ENCODE results near the gene ETV2. TPM values are rescaled to one million over a fixed set of nuclear protein-coding genes. Genes with fewer than 3 reads are reported as not detected.
A peak's percentile ranks its signal among the peaks of the same experiment; 100 is the strongest.
"Not testable (repeated sequence)": the region's sequence is repeated elsewhere in the genome, so short reads cannot be mapped to it uniquely, and the experiment has no call there.

ETV2 gene, protein sequence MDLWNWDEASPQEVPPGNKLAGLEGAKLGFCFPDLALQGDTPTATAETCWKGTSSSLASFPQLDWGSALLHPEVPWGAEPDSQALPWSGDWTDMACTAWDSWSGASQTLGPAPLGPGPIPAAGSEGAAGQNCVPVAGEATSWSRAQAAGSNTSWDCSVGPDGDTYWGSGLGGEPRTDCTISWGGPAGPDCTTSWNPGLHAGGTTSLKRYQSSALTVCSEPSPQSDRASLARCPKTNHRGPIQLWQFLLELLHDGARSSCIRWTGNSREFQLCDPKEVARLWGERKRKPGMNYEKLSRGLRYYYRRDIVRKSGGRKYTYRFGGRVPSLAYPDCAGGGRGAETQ
- 1 to 10 TPM in 1 of 2 donors, under 1 TPM in 1; 0.87 to 1.7 TPM for total RNA-seq
- long read RNA-seq, partial matches to known transcripts: 1 of 2 reads
- long read RNA-seq, other reads (novel, unspliced or antisense): 0 of 2 reads

DNA sequence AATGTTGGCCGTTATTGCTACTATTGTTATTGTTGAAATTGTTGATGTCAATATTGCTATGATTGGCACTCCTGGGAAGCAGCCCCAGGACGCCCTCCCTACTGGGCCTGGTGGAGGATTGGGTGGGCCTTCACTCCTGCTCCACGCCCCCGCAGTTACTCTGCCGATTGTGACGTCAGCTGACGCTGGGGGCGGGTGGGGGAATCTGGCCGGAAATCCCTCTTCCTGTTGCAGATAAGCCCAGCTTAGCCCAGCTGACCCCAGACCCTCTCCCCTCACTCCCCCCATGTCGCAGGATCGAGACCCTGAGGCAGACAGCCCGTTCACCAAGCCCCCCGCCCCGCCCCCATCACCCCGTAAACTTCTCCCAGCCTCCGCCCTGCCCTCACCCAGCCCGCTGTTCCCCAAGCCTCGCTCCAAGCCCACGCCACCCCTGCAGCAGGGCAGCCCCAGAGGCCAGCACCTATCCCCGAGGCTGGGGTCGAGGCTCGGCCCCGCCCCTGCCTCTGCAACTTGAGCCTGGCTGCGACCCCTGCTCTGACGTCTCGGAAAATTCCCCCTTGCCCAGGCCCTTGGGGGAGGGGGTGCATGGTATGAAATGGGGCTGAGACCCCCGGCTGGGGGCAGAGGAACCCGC is at the start of gene ETV2:
ETV2 (plus strand) TSS at position 231 of the 637 bp plus-strand sequence. CDS start 716 bp downstream, outside the sequence.
- DNase-seq (peak; percentile 35 to 37), ATAC-seq (no peak)
- intact Hi-C loops (cut with DNase I, micrococcal nuclease): no loop called here

- DNase-seq (no peak), ATAC-seq (no peak)
- intact Hi-C loops (cut with DNase I, micrococcal nuclease): no loop called here
These were observed 49.3 kb upstream of the ETV2 start for GRCh38 chr19:35592226-35592625.

GRCh38 chr19:35595026-35595425 is 46.5 kb upstream of the ETV2 start:
- DNase-seq; ATAC-seq; intact Hi-C loops (cut with DNase I, micrococcal nuclease): not testable (repeated sequence)

GRCh38 chr19:35595928-35596327 is 45.6 kb upstream of the ETV2 start:
- intact Hi-C loops (cut with DNase I, micrococcal nuclease): no loop called here
- DNase-seq: no peak
- no peak for ATAC-seq

- no peak for DNase-seq
- no peak for ATAC-seq
- intact Hi-C loops (cut with DNase I, micrococcal nuclease): no loop called here
These were observed 45.1 kb upstream of the ETV2 start for GRCh38 chr19:35596366-35596999.

DNA sequence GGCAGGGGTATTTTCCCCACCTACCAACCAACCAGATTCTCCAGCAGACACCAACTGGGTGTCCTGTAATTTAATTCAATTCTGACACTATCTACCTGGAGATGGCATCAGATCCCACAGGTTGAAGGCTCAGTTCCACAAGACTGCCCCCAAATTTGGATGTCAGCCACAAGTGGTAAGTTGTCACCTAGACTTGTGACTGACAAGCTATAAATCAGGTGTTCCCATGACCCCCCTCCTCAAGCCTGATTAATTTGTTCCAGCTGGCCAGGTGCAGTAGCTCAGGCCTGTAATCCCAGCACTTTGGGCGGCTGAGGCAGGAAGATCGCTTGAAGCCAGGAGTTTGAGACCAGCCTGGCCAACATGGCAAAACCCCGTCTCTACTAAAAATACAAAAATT is 39.6 kb upstream of the ETV2 start:
- ATAC-seq: no peak
- no peak for DNase-seq
- intact Hi-C loops (cut with DNase I, micrococcal nuclease): no loop called here

- intact Hi-C loops (cut with DNase I, micrococcal nuclease); DNase-seq; ATAC-seq: not testable (repeated sequence)
These were observed 37.1 kb upstream of the ETV2 start for GRCh38 chr19:35604436-35604835.

- ATAC-seq; DNase-seq; intact Hi-C loops (cut with DNase I, micrococcal nuclease): not testable (repeated sequence)
These were observed 34.4 kb upstream of the ETV2 start for GRCh38 chr19:35607170-35607569.

GRCh38 chr19:35607661-35608060 is 33.9 kb upstream of the ETV2 start:
- intact Hi-C loops (cut with DNase I, micrococcal nuclease): no loop called here
- ATAC-seq (no peak), DNase-seq (no peak)

DNA sequence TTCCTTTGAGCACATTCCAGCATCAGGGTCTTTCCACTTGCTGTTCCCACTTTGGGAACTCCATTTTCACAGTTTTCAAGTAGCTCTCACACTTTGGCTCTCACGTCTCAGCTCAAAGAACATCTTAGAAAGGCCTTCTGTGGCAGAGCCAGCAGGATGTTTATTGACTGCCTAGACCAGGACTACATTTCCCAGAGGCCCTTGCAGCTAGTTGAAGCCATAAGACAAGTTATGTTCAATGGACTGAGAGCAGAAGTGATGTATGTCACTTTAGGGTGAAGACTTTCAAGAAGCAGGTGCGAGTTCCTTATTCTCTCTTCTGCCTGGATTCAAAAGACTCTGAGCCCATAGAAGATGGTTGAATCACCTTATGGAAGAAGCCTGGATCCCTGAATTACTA is 33.3 kb upstream of the ETV2 start:
- intact Hi-C loops (cut with DNase I, micrococcal nuclease): no loop called here
- ATAC-seq (no peak), DNase-seq (no peak)

- intact Hi-C loops (cut with DNase I, micrococcal nuclease): no loop called here
- DNase-seq (no peak), ATAC-seq (no peak)
These were observed 31.6 kb upstream of the ETV2 start for GRCh38 chr19:35609851-35610353.

- ATAC-seq (no peak), DNase-seq (no peak)
- intact Hi-C loops (cut with DNase I, micrococcal nuclease): no loop called here
These were observed 29.4 kb upstream of the ETV2 start for GRCh38 chr19:35612224-35612558.

- ATAC-seq: peak; percentile 99
- DNase-seq: peak; percentile 88 to 95
- intact Hi-C loops (cut with DNase I, micrococcal nuclease): no loop called here
These were observed 28.8 kb upstream of the ETV2 start, which contains the start of gene HAUS5 for GRCh38 chr19:35612559-35613321. Gene HAUS5, plus strand, starts transcription at chr19:35612735. Its CDS starts 60 bp downstream, at chr19:35612795.

DNA sequence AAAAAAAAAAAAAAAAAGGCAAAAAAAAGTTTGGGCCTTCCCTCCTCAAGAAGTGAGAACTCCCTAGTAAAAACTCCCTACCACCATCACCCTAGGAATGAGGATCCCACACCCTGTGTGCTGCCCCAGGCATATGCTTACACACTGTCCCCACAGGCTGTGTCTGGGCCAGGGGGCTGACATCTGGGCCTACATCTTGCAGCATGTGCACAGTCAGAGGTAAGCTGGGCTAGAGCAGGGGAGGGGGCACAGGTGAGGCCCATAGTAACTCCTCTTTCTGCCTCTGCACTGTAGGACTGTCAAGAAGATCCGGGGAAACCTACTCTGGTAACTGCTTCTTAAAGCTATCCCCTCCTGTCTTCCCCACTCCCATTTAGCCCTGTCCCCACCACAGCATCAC is 28.0 kb upstream of the ETV2 start:
- DNase-seq (no peak), ATAC-seq (no peak)
- intact Hi-C loops (cut with DNase I, micrococcal nuclease): no loop called here

DNA sequence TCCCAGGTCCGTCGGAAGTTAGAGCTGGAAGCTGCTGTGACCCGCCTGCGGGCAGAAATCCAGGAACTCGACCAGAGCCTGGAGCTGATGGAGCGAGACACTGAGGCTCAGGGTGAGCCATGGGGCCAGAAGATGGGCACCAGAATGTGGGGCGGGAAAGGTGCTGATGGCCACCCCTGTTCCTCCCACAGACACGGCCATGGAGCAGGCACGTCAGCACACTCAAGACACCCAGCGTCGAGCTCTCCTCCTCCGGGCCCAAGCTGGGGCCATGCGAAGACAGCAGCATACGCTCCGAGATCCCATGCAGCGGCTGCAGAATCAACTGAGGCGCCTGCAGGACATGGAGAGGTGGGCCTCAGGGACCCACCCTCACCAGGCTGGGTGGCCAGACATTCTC is 26.5 kb upstream of the ETV2 start:
- intact Hi-C loops (cut with DNase I, micrococcal nuclease): no loop called here
- no peak for ATAC-seq
- DNase-seq: no peak

DNA sequence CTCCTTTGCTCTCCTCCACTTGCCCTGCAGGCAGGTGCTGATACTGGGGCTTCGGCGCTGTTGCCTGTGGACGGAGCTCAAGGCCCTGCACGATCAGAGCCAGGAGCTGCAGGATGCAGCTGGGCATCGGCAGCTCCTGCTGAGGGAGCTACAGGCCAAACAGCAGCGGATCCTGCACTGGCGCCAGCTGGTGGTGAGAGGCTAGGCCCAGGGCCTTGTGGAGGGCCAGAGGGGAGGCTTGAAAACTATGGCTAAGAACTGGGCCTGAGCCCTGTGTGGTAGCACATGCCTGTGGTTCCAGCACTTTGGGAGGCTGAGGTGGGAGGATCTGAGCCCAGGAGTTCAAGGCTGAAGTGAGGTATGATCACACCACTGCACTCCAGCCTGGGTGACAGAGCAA is 22.7 kb upstream of the ETV2 start:
- DNase-seq: no peak
- no peak for ATAC-seq
- intact Hi-C loops (cut with DNase I, micrococcal nuclease): no loop called here

DNA sequence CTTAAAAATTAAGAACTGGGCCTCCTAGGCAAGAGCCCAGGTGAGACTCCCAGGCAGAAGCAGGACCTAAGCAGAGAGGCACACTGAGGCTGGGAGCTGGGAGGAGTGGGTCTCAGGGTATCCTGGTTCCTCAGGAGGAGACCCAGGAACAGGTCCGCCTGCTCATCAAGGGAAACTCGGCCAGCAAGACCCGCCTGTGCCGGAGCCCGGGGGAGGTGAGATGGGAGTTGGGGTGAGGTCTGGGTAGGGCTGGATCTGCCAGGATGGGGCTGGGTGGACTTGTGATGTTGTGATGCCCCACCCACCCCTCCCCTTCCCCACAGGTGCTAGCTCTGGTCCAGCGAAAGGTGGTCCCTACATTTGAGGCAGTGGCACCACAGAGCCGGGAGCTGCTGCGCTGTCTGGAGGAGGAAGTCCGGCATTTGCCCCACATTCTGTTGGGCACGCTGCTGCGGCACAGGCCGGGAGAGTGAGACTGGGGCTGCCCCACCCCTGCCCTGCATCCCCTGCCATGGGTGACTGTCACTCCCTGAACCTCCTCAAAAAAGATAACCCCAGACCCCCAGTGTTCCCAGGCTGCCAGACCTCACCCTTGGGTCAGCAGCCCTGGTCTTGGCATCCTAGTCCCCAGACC is 22.1 kb upstream of the ETV2 start:
- ATAC-seq (no peak), DNase-seq (no peak)
- intact Hi-C loops (cut with DNase I, micrococcal nuclease): no loop called here

- no peak for ATAC-seq
- intact Hi-C loops (cut with DNase I, micrococcal nuclease): no loop called here
- DNase-seq: no peak
These were observed 21.5 kb upstream of the ETV2 start for GRCh38 chr19:35620001-35620400.

DNA sequence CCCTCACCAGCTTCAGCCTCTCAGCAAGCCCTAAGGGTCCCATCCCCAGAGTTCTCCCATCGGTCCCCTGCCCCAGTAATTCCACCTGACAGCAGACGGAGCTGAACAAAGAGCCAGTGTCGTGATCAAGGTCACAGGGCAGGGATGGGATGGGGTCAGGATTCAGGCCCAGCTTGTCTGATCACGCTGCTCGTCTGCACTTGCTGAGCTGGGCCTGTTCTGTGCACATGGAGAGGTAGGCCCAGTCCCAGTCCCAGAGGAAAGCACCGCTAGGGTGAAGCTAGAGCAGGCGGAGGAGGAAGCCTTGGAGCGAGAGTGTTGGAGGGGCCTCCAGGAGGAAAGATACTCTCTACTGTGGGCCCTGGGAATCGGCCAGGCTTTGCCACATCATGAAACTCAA is 19.8 kb upstream of the ETV2 start:
- intact Hi-C loops (cut with DNase I, micrococcal nuclease): no loop called here
- DNase-seq (no peak), ATAC-seq (no peak)

Measured in left colon (tissue), 2 donors.